Measurements from ENCODE around the gene RBM39. TPM values are rescaled to one million over a fixed set of nuclear protein-coding genes. Genes with fewer than 3 reads are reported as not detected.
A peak's percentile ranks its signal among the peaks of the same experiment; 100 is the strongest.

The RBM39 gene
- total RNA-seq, 3 donors from 2014 or later (not counting 1 experiment from before 2014, with no cell fraction given): 1,431 to 1,555 (median 1,445) TPM

GRCh38 chr20:35743693-35744491, 1.8 kb upstream of the RBM39 start:
- Histone ChIP-seq H3K27me3 (ENCODE audit: control insufficient read depth, insufficient read depth, low read length) (no peaks in the 10 kb centered on the region), H3K9me3 (ENCODE audit: control insufficient read depth, insufficient read depth, low read length) (no peaks in the 10 kb centered on the region), H3K27ac (ENCODE audit: low read length) (peak overlapping the region; percentile 96), H3K4me3 (ENCODE audit: low read length) (peak overlapping the region; percentile 13), H3K4me1 (ENCODE audit: control insufficient read depth, insufficient read depth, low read length) (peaks cover 26% of the 10 kb centered on the region), H3K36me3 (ENCODE audit: control insufficient read depth, insufficient read depth, low read length) (peaks cover 19% of the 10 kb centered on the region)
- Mint-ChIP-seq H3K36me3 (peaks cover 21% of the 10 kb centered on the region), H3K9me3 (no peaks in the 10 kb centered on the region), H3K27ac (peak overlapping the region; percentile 98 to 99), H3K27me3 (ENCODE audit: low read depth in 2 of 2) (no peaks in the 10 kb centered on the region), H3K4me3 (peak overlapping the region; percentile 99), H3K4me1 (peaks cover 46 to 49% of the 10 kb centered on the region in 2 donors)
- intact Hi-C loops (cut with micrococcal nuclease): loop anchor here (5.0 kb wide), 4 partner anchors 37 to 208 kb away; partner anchors contain the start of genes ERGIC3 and SCAND1
- TF ChIP-seq CTCF (IDR thresholded peaks at IDR 0.05): no peak
- WGBS (ENCODE audit: insufficient coverage): 24% methylated on average over 15 of the region's 15 CpGs
- ATAC-seq (no peak), DNase-seq (peak in 1 of 2 donors; percentile 57)

DNA sequence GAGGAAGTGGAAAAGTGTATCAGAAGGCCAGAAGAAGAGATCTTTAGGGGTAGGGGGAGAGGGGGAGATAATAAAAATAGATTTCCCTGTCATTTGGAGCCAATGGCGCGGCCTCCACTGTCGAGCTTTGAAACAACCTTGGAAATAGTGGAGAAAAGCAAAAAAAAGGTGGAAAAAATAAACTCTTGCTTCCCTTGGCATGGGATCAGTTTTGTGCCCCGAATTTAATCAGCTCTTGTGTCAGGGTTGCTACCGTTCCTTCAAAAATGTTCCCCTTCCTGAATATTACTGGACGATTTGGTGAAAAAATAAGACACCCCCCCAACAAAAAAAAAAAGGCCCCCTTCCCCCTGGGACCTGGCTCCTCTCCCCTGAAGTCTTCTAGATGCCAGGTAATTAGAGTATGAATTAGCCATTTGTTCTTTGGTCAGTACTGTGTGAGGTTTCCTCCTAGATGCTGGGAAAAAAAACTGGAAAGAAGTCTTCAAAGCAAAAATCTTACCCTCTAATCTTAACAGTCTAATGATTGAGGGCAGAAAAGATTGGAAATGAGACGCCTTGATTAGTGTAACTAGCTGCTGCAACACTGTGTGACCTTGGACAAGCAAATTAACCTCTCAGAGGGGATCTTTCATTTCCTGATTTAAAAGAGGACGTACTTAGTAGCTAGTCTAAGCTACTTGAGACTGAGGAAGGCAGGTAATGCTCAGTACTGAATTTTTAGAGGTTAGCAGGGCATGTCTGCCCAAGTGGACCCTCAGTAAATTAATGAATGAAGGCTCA, 872 bp upstream of the RBM39 start:
- Mint-ChIP-seq H3K4me3 (peak overlapping the region; percentile 99), H3K36me3 (peaks cover 28% of the 10 kb centered on the region), H3K9me3 (no peaks in the 10 kb centered on the region), H3K4me1 (peaks cover 53 to 59% of the 10 kb centered on the region in 2 donors), H3K27ac (peak overlapping the region; percentile 98 to 99), H3K27me3 (ENCODE audit: low read depth in 2 of 2) (no peaks in the 10 kb centered on the region)
- intact Hi-C loops (cut with micrococcal nuclease): loop anchor here (1.0 to 5.0 kb wide), 7 partner anchors 25 to 209 kb away; partner anchors contain the start of genes CPNE1, ERGIC3, RBM12 and SCAND1
- Histone ChIP-seq H3K36me3 (ENCODE audit: control insufficient read depth, insufficient read depth, low read length) (peaks cover 29% of the 10 kb centered on the region), H3K4me3 (ENCODE audit: low read length) (peak overlapping the region; percentile 69), H3K27ac (ENCODE audit: low read length) (peak overlapping the region; percentile 96), H3K4me1 (ENCODE audit: control insufficient read depth, insufficient read depth, low read length) (peaks cover 34% of the 10 kb centered on the region), H3K27me3 (ENCODE audit: control insufficient read depth, insufficient read depth, low read length) (no peaks in the 10 kb centered on the region), H3K9me3 (ENCODE audit: control insufficient read depth, insufficient read depth, low read length) (no peaks in the 10 kb centered on the region)
- TF ChIP-seq CTCF (IDR thresholded peaks at IDR 0.05): no peak
- DNase-seq: peak in 1 of 2 donors; percentile 62
- ATAC-seq: no peak
- WGBS (ENCODE audit: insufficient coverage): 2% methylated on average over 7 of the region's 8 CpGs

- Histone ChIP-seq H3K4me3 (ENCODE audit: low read length) (no peak overlapping the region), H3K27ac (ENCODE audit: low read length) (peak overlapping the region; percentile 99), H3K27me3 (ENCODE audit: control insufficient read depth, insufficient read depth, low read length) (no peaks in the 10 kb centered on the region), H3K4me1 (ENCODE audit: control insufficient read depth, insufficient read depth, low read length) (peaks cover 47% of the 10 kb centered on the region), H3K9me3 (ENCODE audit: control insufficient read depth, insufficient read depth, low read length) (no peaks in the 10 kb centered on the region), H3K36me3 (ENCODE audit: control insufficient read depth, insufficient read depth, low read length) (peaks cover 56% of the 10 kb centered on the region)
- H3K4me3 Mint-ChIP-seq: peak overlapping the region; percentile 99
- H3K27me3 Mint-ChIP-seq (ENCODE audit: low read depth in 2 of 2): no peaks in the 10 kb centered on the region
- ATAC-seq: peak in 1 of 3 donors; percentile 12
- intact Hi-C loops (cut with micrococcal nuclease): loop anchor here (2.0 to 5.0 kb wide), 5 partner anchors 17 to 213 kb away; partner anchors contain the start of genes ERGIC3 and SCAND1
- H3K4me1 Mint-ChIP-seq: peaks cover 68 to 70% of the 10 kb centered on the region in 2 donors
- H3K27ac Mint-ChIP-seq: peak overlapping the region; percentile 98 to 99
- peak; percentile 42 for TF ChIP-seq CTCF (IDR thresholded peaks at IDR 0.05)
- H3K36me3 Mint-ChIP-seq: peaks cover 31% of the 10 kb centered on the region
- DNase-seq: peak in 1 of 2 donors; percentile 65
- WGBS (ENCODE audit: insufficient coverage): 56% methylated on average over 5 of the region's 7 CpGs
- H3K9me3 Mint-ChIP-seq: no peaks in the 10 kb centered on the region
These were observed 2.5 kb downstream of the RBM39 start for GRCh38 chr20:35739294-35740163.
